ENCODE measurements around the gene EPHB2.
"Not testable (repeated sequence)": the region's sequence is repeated elsewhere in the genome, so short reads cannot be mapped to it uniquely, and the experiment has no call there.

Gene EPHB2

DNA sequence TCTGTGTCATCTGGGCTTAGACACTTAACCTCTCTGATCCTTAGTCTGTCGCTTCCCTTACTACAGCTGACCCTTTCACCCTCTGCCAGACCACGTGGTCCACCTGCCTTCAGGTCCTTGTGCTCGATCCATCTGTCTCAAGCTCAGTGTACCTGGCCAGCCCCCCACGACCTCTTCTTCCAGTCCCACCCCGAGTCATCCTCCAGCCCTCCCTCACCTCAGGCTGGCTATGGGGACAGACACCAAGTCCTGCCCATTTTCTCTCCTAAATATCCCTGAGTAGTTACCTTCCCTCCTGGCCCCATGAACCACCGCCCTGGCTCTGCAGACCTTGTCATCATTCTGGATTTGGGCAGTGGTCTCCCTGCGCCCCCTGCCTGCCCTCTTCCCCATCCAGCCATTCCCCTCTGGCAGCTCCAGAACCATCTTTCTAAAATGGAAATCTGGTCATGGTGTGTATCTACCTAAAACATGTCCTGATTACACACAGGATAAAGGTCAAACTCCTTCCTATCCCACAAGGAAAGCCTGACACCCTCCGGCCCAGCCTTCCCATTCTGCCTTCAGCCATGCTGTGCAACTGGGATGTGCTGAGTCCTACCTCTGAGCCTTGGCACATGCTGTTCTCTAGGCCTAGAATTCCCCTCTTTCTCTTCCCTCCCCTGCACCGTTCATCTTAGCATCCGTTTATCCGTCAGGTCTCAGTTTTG lies 107.6 kb downstream of the EPHB2 start:
- no peak for DNase-seq (ENCODE audit: low read depth in 2 of 2)

- DNase-seq (ENCODE audit: low read depth in 2 of 2): no peak
Observed at GRCh38 chr1:22819361-22819760, 108.7 kb downstream of the EPHB2 start.

GRCh38 chr1:22821027-22821426 lies 110.4 kb downstream of the EPHB2 start:
- no peak for DNase-seq (ENCODE audit: low read depth in 2 of 2)

DNA sequence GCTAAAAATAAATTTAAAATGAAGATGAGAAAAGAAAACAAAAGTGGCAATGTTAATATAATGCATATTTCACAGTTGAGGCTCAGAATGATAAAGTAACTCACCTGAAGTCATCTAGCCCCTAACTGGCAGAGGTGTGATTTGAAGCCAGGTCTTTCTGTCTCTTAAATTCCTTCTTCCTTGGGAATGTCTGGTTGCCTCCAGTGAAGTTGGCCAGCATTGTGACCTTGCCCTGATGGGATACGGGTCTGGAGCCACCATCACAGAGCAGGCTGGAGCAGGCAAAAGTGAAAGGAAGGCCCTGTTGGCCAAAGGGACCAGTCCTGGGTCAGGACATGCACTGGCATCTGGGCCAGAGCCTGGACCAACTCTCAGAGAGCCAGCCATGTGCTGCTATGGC lies 111.7 kb downstream of the EPHB2 start:
- no peak for DNase-seq (ENCODE audit: low read depth in 2 of 2)

- DNase-seq (ENCODE audit: low read depth in 2 of 2): no peak
Observed at GRCh38 chr1:22824466-22824865, 113.8 kb downstream of the EPHB2 start.

DNA sequence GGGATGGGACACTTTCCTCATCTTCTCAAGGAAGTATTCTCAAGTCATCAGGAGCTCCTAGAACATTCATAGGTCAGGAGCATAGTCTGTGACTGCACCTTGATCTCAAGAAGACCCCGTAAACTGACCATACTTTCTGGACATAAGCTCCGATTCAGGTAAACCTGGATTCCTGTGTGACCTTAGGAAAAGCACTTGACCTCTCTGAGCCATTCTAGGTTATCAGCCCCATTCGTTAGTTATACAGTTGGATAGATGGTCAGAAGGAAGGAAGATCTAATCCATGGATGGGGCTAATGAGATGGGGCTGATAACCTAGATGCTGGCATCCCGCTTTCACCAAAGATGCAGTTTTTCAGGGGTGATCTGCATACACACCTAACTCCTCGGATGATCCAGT lies 114.3 kb downstream of the EPHB2 start:
- no peak for DNase-seq (ENCODE audit: low read depth in 2 of 2)

DNA sequence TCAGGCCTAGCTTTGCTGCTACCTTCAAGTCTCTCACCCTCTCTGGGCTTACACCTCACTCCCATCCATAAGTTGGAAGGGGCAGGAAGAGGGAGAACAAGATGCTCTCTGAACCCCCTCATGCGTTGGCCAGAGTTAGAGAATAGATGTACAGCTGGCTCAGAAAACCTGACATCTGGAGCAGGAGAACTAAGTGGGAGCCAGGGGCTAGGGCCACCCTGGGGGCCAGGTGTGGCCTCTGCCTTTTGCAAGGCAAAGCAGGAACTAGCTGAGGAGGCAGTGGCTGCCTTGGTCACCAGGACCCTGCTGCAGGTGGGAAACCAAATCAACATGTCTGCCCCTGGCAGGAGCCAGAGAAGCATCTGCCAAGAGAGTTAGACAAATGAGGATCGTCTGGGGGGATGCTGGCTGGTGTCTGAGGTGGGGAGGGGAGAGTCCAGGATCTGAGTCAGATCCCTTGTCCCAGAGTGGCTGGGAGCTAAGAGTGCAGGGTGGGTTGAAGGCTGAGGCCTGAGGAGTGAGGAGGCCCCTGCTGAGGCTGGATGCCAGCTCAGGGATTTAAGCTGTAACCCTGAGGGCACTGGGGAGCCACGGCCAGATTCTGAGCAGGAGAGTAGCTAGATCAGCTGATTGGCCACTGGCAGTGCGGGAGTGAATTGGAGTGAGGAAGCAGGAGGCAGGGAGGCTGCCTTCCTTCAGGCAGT lies 115.0 kb downstream of the EPHB2 start:
- DNase-seq (ENCODE audit: low read depth in 2 of 2): no peak

GRCh38 chr1:22826604-22827580 lies 116.3 kb downstream of the EPHB2 start:
- no peak for DNase-seq (ENCODE audit: low read depth in 2 of 2)

GRCh38 chr1:22827666-22828483 lies 117.2 kb downstream of the EPHB2 start:
- no peak for DNase-seq (ENCODE audit: low read depth in 2 of 2)

DNA sequence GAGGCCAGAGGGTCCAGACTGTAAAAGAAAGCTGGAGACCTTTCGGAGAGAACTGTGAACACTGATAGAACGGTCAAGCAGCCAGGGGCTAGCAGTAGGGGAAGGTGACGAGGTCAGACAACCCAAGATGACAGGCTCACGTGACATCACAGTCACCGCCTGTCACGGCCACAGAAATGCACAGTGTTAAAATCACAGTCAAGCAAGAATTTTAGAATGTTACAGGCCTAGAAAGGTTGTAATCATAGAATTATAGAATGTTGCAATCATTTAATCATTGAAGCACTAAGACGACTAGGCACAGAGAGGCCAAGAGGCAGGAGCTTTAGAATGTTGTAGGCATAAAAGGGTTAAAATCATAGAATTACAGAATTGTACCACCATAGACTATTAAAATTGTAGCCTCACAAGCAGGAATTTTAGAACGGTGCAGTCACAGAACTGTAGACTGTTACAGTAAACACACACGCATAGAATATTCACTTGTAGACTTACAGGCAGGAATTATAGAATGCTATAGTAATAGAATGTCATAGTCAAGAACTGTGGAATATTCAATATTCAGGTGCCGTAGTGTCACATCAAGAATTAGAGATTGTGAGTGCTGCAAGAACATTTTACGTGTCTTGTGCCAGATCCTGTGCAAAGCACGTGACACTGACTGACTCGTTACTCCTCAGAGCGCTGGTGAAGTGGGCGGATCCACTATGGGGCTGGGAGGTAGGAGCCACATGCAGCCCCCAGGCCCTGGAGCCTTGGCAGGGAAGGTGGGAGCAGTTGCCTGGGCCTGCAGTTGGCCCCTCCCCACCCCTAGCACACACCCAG lies 118.1 kb downstream of the EPHB2 start:
- no peak for DNase-seq (ENCODE audit: low read depth in 2 of 2)

- no peak for DNase-seq (ENCODE audit: low read depth in 2 of 2)
Observed at GRCh38 chr1:22829309-22829989, 118.8 kb downstream of the EPHB2 start.

GRCh38 chr1:22830041-22830566 lies 119.5 kb downstream of the EPHB2 start:
- no peak for DNase-seq (ENCODE audit: low read depth in 2 of 2)

DNA sequence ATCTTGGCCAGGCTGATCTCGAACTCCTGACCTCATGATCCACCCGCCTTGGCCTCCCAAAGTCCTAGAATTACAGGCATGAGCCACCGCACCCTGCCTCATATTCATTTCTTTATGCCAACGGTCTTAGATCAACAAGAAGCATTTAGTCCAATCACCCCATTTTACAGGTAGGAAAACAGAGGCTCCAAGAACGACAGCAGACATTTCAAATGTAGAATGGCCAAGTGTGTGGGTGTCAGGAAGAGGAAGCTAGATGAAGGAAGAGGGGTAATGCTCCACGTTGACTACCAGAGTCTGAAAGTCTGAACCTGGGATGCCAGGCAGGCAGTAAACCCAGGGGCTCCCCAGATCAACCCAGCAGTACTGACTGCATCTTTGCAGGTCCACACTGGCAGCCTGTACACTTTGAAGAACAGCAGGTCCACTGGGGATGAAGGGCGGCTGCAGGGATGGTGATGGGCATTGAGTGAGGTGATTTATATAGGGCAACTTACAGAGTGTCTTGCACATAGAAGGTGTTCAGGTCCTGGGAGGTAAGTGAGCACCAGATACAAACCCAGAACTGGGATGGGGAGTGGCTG lies 120.2 kb downstream of the EPHB2 start:
- DNase-seq (ENCODE audit: low read depth in 2 of 2): no peak

DNA sequence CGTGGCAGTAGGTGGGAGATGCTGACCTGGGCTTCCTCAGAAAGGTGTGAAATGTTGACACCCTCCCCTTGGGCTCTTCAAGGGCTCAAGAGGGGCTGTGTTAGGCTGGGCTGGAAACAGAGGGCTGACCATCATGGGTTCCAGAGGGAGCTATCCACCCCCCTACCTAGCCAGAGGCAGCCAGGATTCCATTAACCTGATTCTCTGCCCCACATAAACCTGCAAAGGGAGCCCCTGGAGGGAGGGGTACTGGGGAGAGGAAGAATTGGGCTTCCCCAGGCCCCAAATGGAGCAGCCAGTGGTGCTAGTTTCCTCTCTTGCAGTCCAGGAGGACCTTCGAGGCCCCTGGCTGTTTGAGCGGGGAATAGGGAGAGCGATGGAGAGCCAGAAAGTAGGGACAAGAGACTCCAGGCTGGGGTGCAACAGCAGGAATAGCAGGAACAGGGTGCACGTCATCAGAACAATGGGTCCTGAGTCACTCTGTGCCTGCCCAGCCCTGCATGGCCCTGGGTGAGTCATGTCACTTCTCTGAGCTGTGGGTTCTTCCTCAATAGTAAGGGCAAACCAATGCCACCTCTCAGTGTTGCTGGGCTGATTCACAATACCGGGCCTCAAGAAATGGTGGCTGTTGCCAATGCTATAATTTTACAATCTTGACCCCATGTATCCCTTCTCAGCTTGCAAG lies 121.2 kb downstream of the EPHB2 start:
- DNase-seq (ENCODE audit: low read depth in 2 of 2): no peak

- DNase-seq (ENCODE audit: low read depth in 2 of 2): no peak
Observed at GRCh38 chr1:22832414-22832786, 121.8 kb downstream of the EPHB2 start.

DNA sequence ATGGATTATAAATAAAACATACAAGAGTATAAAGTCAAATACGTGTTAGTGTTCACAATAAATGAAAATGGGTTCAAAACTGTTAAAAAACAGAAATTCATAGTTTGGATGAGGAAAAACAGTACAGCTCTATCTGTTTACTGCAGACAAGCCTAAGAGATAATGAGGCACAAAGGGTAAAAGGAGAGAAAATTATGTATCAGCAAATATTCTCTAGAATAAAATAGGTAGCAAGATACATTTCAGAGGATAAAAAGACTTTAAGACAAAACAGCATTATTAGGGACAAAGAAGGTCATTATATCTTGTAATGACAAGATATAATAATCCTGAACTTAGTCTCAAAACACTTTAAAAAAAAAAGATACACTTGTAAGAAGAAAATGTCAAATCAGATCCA lies 123.1 kb downstream of the EPHB2 start:
- DNase-seq (ENCODE audit: low read depth in 2 of 2): no peak

DNA sequence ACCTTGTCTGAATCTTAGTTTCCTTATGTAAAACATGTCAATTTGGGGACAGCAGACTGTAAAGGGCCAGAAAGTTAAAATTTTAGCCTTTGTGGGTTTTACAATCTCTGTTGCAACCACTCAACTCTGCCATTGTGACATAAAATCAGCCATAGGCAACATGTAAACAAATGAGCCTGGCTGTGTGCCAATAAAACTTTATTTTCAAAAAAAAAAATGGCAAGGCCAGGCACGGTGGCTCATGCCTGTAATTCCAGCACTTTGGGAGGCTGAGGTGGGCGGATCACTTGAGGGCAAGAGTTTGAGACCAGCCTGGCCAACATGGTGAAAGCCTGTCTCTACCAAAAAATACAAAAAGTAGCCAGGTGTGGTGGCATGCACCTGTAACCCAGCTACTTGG lies 123.8 kb downstream of the EPHB2 start:
- not testable (repeated sequence) for DNase-seq (ENCODE audit: low read depth in 2 of 2)

DNA sequence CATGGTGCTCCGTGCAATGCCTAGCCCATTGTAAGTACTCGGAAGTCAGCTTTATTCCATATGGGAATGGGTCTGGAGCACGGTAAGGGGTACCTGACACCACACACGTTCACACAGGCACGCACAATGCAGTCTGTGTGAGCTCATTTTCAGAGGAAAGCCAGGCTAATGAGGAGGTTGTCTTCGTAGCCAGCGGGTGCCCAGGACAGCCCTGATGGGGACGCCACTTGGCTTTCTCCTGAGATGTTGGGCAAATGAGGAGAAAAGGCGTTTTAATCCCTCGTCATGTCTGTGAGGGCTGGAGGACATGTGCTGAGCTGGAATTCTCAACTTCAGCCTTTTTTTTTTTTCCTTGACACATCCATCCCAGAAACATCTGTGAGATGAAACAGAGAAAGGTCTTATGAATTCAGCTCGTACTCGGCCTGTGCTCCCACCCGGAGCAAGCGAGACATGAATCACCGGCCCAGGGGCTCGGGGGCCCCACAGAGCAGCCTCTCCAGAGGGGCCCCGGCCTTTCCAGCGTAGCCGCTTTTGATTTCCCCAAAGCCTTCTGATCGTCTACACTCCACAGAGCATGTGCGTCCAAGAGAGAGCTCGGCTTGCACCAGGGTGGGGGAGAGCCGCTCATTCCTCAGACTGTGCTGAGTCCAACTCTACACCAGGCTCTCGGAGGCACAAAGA lies 125.1 kb downstream of the EPHB2 start:
- DNase-seq (ENCODE audit: low read depth in 2 of 2): no peak
